ENCODE data around the gene TWSG1. TPM values are rescaled to one million over a fixed set of nuclear protein-coding genes. Genes with fewer than 3 reads are reported as not detected.

TWSG1 gene
- polyA plus RNA-seq, 3 donors = 1.6 to 5.5 (median 3.9) TPM

- intact Hi-C loops (cut with micrococcal nuclease) = loop anchor here in 1 of 2 donors (10.0 kb wide), 1 partner anchor 249 kb away; no protein-coding TSS in a partner anchor
- Mint-ChIP-seq H3K4me3 (no peak overlapping the region), H3K27ac (no peak overlapping the region), H3K36me3 (no peaks in the 10 kb centered on the region), H3K27me3 (ENCODE audit: low read depth in 3 of 3) (peaks cover 0 to 8% (median 1%) of the 10 kb centered on the region in 3 donors), H3K9me3 (peaks cover 6 to 18% (median 9%) of the 10 kb centered on the region in 7 donors), H3K4me1 (peaks cover 16% of the 10 kb centered on the region)
- Histone ChIP-seq H3K4me3 (replicated peaks in 1 of 3; ENCODE audit: low read depth in 2 of 3, low read length in 3 of 3) (no peak overlapping the region), H3K27ac (ENCODE audit: low read depth in 1 of 2, low read length in 2 of 2) (no peak overlapping the region), H3K9me3 (replicated peaks in 1 of 2; ENCODE audit: control insufficient read depth in 1 of 2, insufficient read depth in 1 of 2, low read length in 2 of 2) (peaks cover 5 to 12% of the 10 kb centered on the region in 2 donors), H3K79me2 (ENCODE audit: insufficient read depth, low read length) (no peaks in the 10 kb centered on the region), H3K36me3 (replicated peaks in 1 of 2; ENCODE audit: control insufficient read depth in 1 of 2, insufficient read depth in 2 of 2, low read length in 2 of 2) (no peaks in the 10 kb centered on the region), H4K20me1 (ENCODE audit: insufficient read depth, low read length) (no peaks in the 10 kb centered on the region), H3K4me1 (ENCODE audit: control insufficient read depth in 1 of 2, insufficient read depth in 2 of 2, low read length in 2 of 2) (peaks cover 8 to 12% of the 10 kb centered on the region in 2 donors), H3K27me3 (ENCODE audit: control insufficient read depth in 2 of 2, insufficient read depth in 2 of 2, low read length in 2 of 2) (no peaks in the 10 kb centered on the region), H2AFZ (ENCODE audit: insufficient read depth, low read depth, low read length, poor library complexity, severe bottlenecking) (no peak overlapping the region), H3K9ac (ENCODE audit: insufficient read depth, low read length, poor library complexity, severe bottlenecking) (no peak overlapping the region), H3K4me2 (replicated peaks; ENCODE audit: extremely low read depth, low read length, poor library complexity, severe bottlenecking) (no peak overlapping the region)
- no peak for TF ChIP-seq CTCF (IDR thresholded peaks at IDR 0.05)
- no peak for DNase-seq
- WGBS (ENCODE audit: insufficient coverage) = no CpG with 5 or more reads among the region's 3 CpGs
These were observed 10.7 kb upstream of the TWSG1 start for GRCh38 chr18:9323750-9324445.

DNA sequence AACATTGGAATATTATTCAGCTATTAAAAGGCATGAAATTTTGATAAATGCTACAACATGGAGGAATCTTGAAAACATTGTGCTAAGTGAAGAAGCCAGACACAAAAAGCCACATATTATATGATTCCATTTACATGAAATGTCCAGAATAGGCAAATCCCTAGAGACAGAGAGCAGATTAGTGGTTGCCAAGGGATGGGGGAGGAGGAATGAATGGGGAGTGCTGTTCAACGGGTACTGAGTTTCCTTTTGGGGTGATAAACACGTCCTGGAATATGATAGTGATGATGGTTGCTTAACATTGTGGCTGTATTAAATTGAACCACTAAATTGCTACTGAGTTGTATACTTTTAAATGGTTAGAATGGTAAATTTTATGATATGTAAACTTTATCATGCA is 8.9 kb upstream of the TWSG1 start:
- DNase-seq = no peak
- Mint-ChIP-seq H3K36me3 (no peaks in the 10 kb centered on the region), H3K9me3 (peaks cover 2 to 12% (median 6%) of the 10 kb centered on the region in 7 donors), H3K27ac (no peak overlapping the region), H3K27me3 (ENCODE audit: low read depth in 3 of 3) (peaks cover 0 to 7% (median 1%) of the 10 kb centered on the region in 3 donors), H3K4me3 (no peak overlapping the region), H3K4me1 (peaks cover 21% of the 10 kb centered on the region)
- peaks cover 5% of the 10 kb centered on the region in 2 donors for H3K9me3 ChIP-seq (replicated peaks in 1 of 2; ENCODE audit: control insufficient read depth in 1 of 2, insufficient read depth in 1 of 2, low read length in 2 of 2)
- no peak overlapping the region for H3K27ac ChIP-seq (ENCODE audit: low read depth in 1 of 2, low read length in 2 of 2)
- H3K4me2 ChIP-seq (replicated peaks; ENCODE audit: extremely low read depth, low read length, poor library complexity, severe bottlenecking) = no peak overlapping the region
- no peaks in the 10 kb centered on the region for H3K36me3 ChIP-seq (replicated peaks in 1 of 2; ENCODE audit: control insufficient read depth in 1 of 2, insufficient read depth in 2 of 2, low read length in 2 of 2)
- intact Hi-C loops (cut with micrococcal nuclease) = loop anchor here in 1 of 2 donors (10.0 kb wide), 1 partner anchor 251 kb away; no protein-coding TSS in a partner anchor
- H3K4me3 ChIP-seq (replicated peaks in 1 of 3; ENCODE audit: low read depth in 2 of 3, low read length in 3 of 3) = no peak overlapping the region
- TF ChIP-seq CTCF (IDR thresholded peaks at IDR 0.05) = no peak
- no peak overlapping the region for H2AFZ ChIP-seq (ENCODE audit: insufficient read depth, low read depth, low read length, poor library complexity, severe bottlenecking)
- no peaks in the 10 kb centered on the region for H3K27me3 ChIP-seq (ENCODE audit: control insufficient read depth in 2 of 2, insufficient read depth in 2 of 2, low read length in 2 of 2)
- no peak overlapping the region for H3K9ac ChIP-seq (ENCODE audit: insufficient read depth, low read length, poor library complexity, severe bottlenecking)
- H3K79me2 ChIP-seq (ENCODE audit: insufficient read depth, low read length) = no peaks in the 10 kb centered on the region
- peaks cover 8 to 12% of the 10 kb centered on the region in 2 donors for H3K4me1 ChIP-seq (ENCODE audit: control insufficient read depth in 1 of 2, insufficient read depth in 2 of 2, low read length in 2 of 2)
- no CpG with 5 or more reads among the region's 2 CpGs for WGBS (ENCODE audit: insufficient coverage)
- no peaks in the 10 kb centered on the region for H4K20me1 ChIP-seq (ENCODE audit: insufficient read depth, low read length)

Measured in CD14-positive monocyte (primary cell).